HTERT RPE-1 (cell line): ENCODE measurements around the gene SDCCAG8.

Source experiments
- in situ Hi-C: fragments of 300-500 bp; cut with MboI; formaldehyde crosslinking; loops from 4 replicates; pipeline ENCODE4 v1.14.3; 2020; ENCODE audit warnings: low sequenced_read_pairs

SDCCAG8 gene

DNA sequence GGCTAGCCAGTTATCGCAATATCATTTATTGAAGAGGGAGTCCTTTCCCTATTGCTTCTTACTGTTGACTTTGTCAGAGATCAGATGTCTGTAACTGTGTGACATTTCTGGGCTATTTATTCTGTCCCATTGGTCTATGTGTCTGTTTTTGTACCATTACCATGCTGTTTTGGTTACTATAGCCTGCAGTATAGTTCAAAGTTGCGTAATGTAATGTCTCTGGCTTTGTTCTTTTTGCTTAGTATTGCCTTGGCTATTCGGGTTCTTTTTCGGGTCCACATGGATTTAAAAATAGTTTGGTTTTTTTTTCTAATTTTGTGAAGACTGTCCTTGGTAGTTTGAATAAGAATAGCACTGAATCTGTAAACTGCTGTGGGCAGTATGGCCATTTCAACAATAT lies 273.7 kb downstream of the SDCCAG8 start:
- in situ Hi-C loops = no loop called here

- in situ Hi-C loops = no loop called here
Measured at GRCh38 chr1:243535014-243535413, 279.2 kb downstream of the SDCCAG8 start.

DNA sequence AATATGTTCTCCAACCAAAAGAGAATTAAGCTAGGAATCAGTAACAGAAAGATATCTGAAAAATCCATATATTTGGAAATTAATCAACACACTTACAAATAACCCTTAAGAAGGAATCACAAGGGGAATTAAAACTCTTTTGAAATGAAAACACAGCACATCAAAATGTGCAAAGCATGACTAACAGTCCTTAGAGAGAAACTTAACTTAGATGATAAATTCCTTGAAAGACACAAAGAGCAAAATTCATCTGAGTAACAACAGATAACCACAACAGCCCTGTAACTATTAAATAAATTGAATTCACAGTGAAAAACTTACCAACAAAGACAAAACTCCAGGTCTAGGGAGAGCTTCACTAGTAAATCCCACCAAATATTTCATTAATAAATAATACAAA lies 283.8 kb downstream of the SDCCAG8 start:
- in situ Hi-C loops = no loop called here

DNA sequence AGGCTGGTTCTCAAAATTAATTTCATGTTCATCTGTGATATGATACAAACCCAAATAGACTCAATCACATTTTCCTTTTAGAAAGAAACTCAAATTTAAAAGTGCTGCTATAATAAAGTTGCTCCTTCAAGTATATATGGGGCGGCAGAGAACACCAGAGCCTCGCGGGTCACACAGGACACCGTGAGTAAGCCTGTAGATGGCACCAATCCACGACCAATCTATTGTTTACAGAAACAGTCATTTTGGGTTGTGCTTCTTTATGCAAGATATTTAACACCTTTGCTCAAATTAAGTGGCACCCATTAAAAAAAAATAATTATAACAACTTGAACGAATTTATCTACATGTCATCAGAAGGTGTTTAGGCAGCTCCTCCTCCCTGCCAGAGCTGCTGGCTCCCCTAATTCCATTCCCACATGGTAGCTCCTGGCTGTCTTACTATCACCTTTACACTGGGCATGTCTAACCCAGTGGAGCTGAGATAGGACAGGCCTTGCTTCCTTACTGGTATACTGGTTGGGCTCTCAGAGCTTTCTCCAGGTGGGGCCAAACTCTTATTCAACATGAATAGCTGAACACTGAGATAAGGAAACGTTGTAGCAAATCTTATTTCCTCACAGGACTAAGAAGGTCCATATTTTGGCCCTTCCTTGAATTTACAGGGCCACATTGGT lies 287.0 kb downstream of the SDCCAG8 start:
- in situ Hi-C loops = no loop called here

GRCh38 chr1:243543501-243543900 lies 287.7 kb downstream of the SDCCAG8 start:
- in situ Hi-C loops = no loop called here

- in situ Hi-C loops = no loop called here
Measured at GRCh38 chr1:243546457-243546856, 290.6 kb downstream of the SDCCAG8 start.

DNA sequence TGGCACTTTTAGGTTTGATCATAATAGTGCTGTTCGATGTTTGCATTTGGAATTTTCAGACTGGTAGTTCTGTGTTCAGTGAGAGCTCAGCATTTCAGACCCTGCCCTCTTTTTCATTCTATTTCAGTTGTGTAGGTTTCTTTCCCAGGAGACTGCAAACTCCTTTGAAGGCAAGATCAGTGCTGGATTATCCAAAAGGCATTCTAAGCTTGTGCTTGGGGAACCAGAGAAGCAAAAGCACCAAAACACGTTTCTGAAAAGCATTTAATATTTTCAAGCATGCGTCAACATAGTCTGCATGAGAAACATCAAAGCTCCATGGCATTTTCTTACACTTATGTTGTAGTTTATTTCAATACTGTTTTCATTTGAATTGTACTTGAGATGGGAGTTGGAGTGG lies 292.1 kb downstream of the SDCCAG8 start:
- in situ Hi-C loops = no loop called here

DNA sequence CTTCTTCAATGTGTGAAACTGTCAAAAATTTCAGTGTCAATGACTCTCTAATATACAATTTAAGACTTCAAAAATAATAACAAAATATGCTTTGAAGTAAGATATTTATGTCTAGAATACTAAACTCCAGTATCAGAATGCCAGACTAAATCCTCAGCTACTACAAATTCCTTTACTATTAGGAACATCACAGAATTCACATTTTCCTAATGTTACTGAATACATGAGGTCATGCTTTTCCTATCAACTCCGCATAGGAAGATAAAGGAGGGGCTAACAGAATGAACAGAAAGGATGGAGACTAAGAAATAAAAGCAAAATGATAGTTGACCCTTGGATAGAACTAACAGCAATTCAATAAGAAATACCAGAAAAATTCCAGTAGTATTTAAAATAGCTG lies 292.7 kb downstream of the SDCCAG8 start:
- in situ Hi-C loops = no loop called here

DNA sequence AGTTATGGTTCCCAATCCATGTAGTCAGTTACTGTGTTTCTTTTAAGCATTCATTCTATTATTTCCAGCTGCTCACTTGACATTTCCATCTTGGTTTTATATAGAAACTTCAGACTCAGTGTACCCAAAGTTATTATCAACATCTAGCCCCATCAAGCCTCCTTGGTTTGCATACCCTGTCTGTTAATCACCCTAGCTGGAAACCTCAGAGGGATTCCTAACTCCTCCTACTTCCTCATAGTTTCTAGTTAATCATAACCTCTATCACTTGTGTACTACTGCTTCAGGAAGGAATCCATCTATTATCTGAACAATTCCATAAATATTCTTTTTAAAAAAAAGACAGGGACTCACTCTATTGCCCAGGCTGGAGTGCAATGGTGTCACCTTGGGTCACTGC lies 293.3 kb downstream of the SDCCAG8 start:
- in situ Hi-C loops = no loop called here
